ENCODE measurements around the gene TNPO2. TPM values are rescaled to one million over a fixed set of nuclear protein-coding genes. Genes with fewer than 3 reads are reported as not detected.

Gene TNPO2
- total RNA-seq, 1 experiment from 2014 or later, result 105 TPM

- ATAC-seq (no peak), DNase-seq (ENCODE audit: low spot score) (no peak)
- POLR2A ChIA-PET, result interaction anchor here (1.0 to 5.3 kb wide), 4 partner anchors 10 to 70 kb away, joined by 3 to 44 read pairs (median 4); partner anchors contain the start of gene TNPO2
- peak overlapping the region; percentile 91 for H3K4me3 Mint-ChIP-seq
- CTCF ChIA-PET, result interaction anchor here (0.5 to 2.7 kb wide), 10 partner anchors 10 to 184 kb away, joined by 3 to 16 read pairs (median 4); partner anchors contain the start of gene TNPO2
- H3K27me3 Mint-ChIP-seq (ENCODE audit: low read depth), result no peaks in the 10 kb centered on the region; the same call in 1 of the 2 replicates
- H3K9me3 Mint-ChIP-seq, result no peaks in the 10 kb centered on the region
- TF ChIP-seq ZNF317 (CRISPR knock-in tag; IDR thresholded peaks at IDR 0.05; ENCODE audit: borderline replicate concordance, low read depth), result no peak
- no peak for TF ChIP-seq ETV6 (CRISPR knock-in tag; IDR thresholded peaks at IDR 0.05)
- TF ChIP-seq, protein P1, sequence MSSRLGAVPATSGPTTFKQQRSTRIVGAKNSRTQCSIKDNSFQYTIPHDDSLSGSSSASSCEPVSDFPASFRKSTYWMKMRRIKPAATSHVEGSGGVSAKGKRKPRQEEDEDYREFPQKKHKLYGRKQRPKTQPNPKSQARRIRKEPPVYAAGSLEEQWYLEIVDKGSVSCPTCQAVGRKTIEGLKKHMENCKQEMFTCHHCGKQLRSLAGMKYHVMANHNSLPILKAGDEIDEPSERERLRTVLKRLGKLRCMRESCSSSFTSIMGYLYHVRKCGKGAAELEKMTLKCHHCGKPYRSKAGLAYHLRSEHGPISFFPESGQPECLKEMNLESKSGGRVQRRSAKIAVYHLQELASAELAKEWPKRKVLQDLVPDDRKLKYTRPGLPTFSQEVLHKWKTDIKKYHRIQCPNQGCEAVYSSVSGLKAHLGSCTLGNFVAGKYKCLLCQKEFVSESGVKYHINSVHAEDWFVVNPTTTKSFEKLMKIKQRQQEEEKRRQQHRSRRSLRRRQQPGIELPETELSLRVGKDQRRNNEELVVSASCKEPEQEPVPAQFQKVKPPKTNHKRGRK (CRISPR knock-in tag; IDR thresholded peaks at IDR 0.05; ENCODE audit: borderline replicate concordance), result no peak
- no peak for TF ChIP-seq NR1H2 (CRISPR knock-in tag; IDR thresholded peaks at IDR 0.05)
- TF ChIP-seq ZNF423 (CRISPR knock-in tag; IDR thresholded peaks at IDR 0.05), result no peak
- TF ChIP-seq TEAD4 (CRISPR knock-in tag; IDR thresholded peaks at IDR 0.05), result no peak
- TF ChIP-seq ATF3 (CRISPR knock-in tag; conservative IDR thresholded peaks at IDR 0.05), result no peak
- TF ChIP-seq, protein P2, sequence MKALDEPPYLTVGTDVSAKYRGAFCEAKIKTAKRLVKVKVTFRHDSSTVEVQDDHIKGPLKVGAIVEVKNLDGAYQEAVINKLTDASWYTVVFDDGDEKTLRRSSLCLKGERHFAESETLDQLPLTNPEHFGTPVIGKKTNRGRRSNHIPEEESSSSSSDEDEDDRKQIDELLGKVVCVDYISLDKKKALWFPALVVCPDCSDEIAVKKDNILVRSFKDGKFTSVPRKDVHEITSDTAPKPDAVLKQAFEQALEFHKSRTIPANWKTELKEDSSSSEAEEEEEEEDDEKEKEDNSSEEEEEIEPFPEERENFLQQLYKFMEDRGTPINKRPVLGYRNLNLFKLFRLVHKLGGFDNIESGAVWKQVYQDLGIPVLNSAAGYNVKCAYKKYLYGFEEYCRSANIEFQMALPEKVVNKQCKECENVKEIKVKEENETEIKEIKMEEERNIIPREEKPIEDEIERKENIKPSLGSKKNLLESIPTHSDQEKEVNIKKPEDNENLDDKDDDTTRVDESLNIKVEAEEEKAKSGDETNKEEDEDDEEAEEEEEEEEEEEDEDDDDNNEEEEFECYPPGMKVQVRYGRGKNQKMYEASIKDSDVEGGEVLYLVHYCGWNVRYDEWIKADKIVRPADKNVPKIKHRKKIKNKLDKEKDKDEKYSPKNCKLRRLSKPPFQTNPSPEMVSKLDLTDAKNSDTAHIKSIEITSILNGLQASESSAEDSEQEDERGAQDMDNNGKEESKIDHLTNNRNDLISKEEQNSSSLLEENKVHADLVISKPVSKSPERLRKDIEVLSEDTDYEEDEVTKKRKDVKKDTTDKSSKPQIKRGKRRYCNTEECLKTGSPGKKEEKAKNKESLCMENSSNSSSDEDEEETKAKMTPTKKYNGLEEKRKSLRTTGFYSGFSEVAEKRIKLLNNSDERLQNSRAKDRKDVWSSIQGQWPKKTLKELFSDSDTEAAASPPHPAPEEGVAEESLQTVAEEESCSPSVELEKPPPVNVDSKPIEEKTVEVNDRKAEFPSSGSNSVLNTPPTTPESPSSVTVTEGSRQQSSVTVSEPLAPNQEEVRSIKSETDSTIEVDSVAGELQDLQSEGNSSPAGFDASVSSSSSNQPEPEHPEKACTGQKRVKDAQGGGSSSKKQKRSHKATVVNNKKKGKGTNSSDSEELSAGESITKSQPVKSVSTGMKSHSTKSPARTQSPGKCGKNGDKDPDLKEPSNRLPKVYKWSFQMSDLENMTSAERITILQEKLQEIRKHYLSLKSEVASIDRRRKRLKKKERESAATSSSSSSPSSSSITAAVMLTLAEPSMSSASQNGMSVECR (CRISPR knock-in tag; IDR thresholded peaks at IDR 0.05; ENCODE audit: borderline replicate concordance), result no peak
- TF ChIP-seq, protein P3, sequence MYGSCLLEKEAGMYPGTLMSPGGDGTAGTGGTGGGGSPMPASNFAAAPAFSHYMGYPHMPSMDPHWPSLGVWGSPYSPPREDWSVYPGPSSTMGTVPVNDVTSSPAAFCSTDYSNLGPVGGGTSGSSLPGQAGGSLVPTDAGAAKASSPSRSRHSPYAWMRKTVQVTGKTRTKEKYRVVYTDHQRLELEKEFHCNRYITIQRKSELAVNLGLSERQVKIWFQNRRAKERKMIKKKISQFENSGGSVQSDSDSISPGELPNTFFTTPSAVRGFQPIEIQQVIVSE (CRISPR knock-in tag; IDR thresholded peaks at IDR 0.05; ENCODE audit: borderline replicate concordance), result no peak
- TF ChIP-seq JUN (CRISPR knock-in tag; IDR thresholded peaks at IDR 0.05), result no peak
- TF ChIP-seq NR2C2 (CRISPR knock-in tag; IDR thresholded peaks at IDR 0.05), result no peak
- no peak for TF ChIP-seq ESRRA (CRISPR knock-in tag; IDR thresholded peaks at IDR 0.05; ENCODE audit: borderline replicate concordance)
- TF ChIP-seq RELA (CRISPR knock-in tag; IDR thresholded peaks at IDR 0.05; ENCODE audit: borderline replicate concordance), result no peak
- TF ChIP-seq, protein P4, sequence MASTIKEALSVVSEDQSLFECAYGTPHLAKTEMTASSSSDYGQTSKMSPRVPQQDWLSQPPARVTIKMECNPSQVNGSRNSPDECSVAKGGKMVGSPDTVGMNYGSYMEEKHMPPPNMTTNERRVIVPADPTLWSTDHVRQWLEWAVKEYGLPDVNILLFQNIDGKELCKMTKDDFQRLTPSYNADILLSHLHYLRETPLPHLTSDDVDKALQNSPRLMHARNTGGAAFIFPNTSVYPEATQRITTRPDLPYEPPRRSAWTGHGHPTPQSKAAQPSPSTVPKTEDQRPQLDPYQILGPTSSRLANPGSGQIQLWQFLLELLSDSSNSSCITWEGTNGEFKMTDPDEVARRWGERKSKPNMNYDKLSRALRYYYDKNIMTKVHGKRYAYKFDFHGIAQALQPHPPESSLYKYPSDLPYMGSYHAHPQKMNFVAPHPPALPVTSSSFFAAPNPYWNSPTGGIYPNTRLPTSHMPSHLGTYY (CRISPR knock-in tag; IDR thresholded peaks at IDR 0.05), result no peak
- no peak for TF ChIP-seq TCF7 (CRISPR knock-in tag; IDR thresholded peaks at IDR 0.05; ENCODE audit: low read depth)
- TF ChIP-seq CREM (CRISPR knock-in tag; IDR thresholded peaks at IDR 0.05), result no peak
- no peak for TF ChIP-seq TP53 (CRISPR knock-in tag; IDR thresholded peaks at IDR 0.05)
- TF ChIP-seq NFE2L1 (CRISPR knock-in tag; IDR thresholded peaks at IDR 0.05), result no peak
- H3K27ac Mint-ChIP-seq, result peak overlapping the region; percentile 94
- peaks cover 26% of the 10 kb centered on the region for H3K4me1 Mint-ChIP-seq
- H3K36me3 Mint-ChIP-seq, result peaks cover 21% of the 10 kb centered on the region
Observed at GRCh38 chr19:12733369-12734214, 9.9 kb upstream of the TNPO2 start.

Data from WTC11 (cell line).